Measurements from ENCODE around the gene KAZALD1. TPM values are rescaled to one million over a fixed set of nuclear protein-coding genes. Genes with fewer than 3 reads are reported as not detected.
A peak's percentile ranks its signal among the peaks of the same experiment; 100 is the strongest.

Gene KAZALD1
- total RNA-seq, 3 donors from 2014 or later, result 2.8 to 4.9 (median 4.5) TPM

- Histone ChIP-seq H3K4me1 (peaks cover 5% of the 10 kb centered on the region in 2 donors), H3K27ac (no peak overlapping the region), H3K27me3 (no peaks in the 10 kb centered on the region), H3K36me3 (no peaks in the 10 kb centered on the region), H3K9me3 (no peaks in the 10 kb centered on the region), H3K4me3 (no peak overlapping the region)
- DNase-seq (ENCODE audit: low spot score in 2 of 2), result no peak
- no peak for TF ChIP-seq POLR2A (IDR thresholded peaks at IDR 0.05)
- TF ChIP-seq CTCF (IDR thresholded peaks at IDR 0.05), result no peak
- no peak for TF ChIP-seq POLR2AphosphoS5 (IDR thresholded peaks at IDR 0.05)
- intact Hi-C loops (cut with DNase I; ENCODE audit: low total_unique reads), result no loop called here
These were observed 34.6 kb upstream of the KAZALD1 start for GRCh38 chr10:101027106-101027720.

- intact Hi-C loops (cut with DNase I; ENCODE audit: low total_unique reads), result no loop called here
- TF ChIP-seq POLR2AphosphoS5 (IDR thresholded peaks at IDR 0.05) (no peak), CTCF (IDR thresholded peaks at IDR 0.05) (no peak), POLR2A (IDR thresholded peaks at IDR 0.05) (no peak)
- Histone ChIP-seq H3K36me3 (no peaks in the 10 kb centered on the region), H3K4me1 (peaks cover 5% of the 10 kb centered on the region in 2 donors), H3K9me3 (no peaks in the 10 kb centered on the region), H3K27me3 (no peaks in the 10 kb centered on the region), H3K27ac (no peak overlapping the region), H3K4me3 (no peak overlapping the region)
- no peak for DNase-seq (ENCODE audit: low spot score in 2 of 2)
These were observed 33.1 kb upstream of the KAZALD1 start for GRCh38 chr10:101028446-101029337.

- Histone ChIP-seq H3K4me3 (no peak overlapping the region), H3K27me3 (no peaks in the 10 kb centered on the region), H3K9me3 (no peaks in the 10 kb centered on the region), H3K36me3 (no peaks in the 10 kb centered on the region), H3K4me1 (peaks cover 5% of the 10 kb centered on the region in 2 donors), H3K27ac (no peak overlapping the region)
- TF ChIP-seq POLR2A (IDR thresholded peaks at IDR 0.05), result no peak
- TF ChIP-seq POLR2AphosphoS5 (IDR thresholded peaks at IDR 0.05), result no peak
- no peak for TF ChIP-seq CTCF (IDR thresholded peaks at IDR 0.05)
- no peak for DNase-seq (ENCODE audit: low spot score in 2 of 2)
- intact Hi-C loops (cut with DNase I; ENCODE audit: low total_unique reads), result no loop called here
These were observed 32.1 kb upstream of the KAZALD1 start for GRCh38 chr10:101029520-101030295.

GRCh38 chr10:101030496-101031127 lies 31.2 kb upstream of the KAZALD1 start:
- no peak for DNase-seq (ENCODE audit: low spot score in 2 of 2)
- Histone ChIP-seq H3K27me3 (no peaks in the 10 kb centered on the region), H3K4me3 (peak overlapping the region; percentile 85 to 93 (median 86)), H3K27ac (peak overlapping the region; percentile 95 to 100), H3K9me3 (no peaks in the 10 kb centered on the region), H3K4me1 (peaks cover 5% of the 10 kb centered on the region in 2 donors), H3K36me3 (no peaks in the 10 kb centered on the region)
- no peak for TF ChIP-seq CTCF (IDR thresholded peaks at IDR 0.05)
- TF ChIP-seq POLR2A (IDR thresholded peaks at IDR 0.05), result no peak
- no peak for TF ChIP-seq POLR2AphosphoS5 (IDR thresholded peaks at IDR 0.05)
- intact Hi-C loops (cut with DNase I; ENCODE audit: low total_unique reads), result no loop called here
